HG02610 (cell line): ENCODE results near the gene CARD11.

ENCODE experiments used
- ATAC-seq: cut with Tn5 transposase; IDR thresholded peaks from one replicate; pipeline ENCODE4 v1.9.1; 2021; ENCODE audit warnings: mild to moderate bottlenecking, moderate library complexity; ENCODE audit not compliant: unreplicated experiment

The CARD11 gene

GRCh38 chr7:3043544-3044371 is at the start of gene CARD11:
Gene CARD11, minus strand, starts transcription at chr7:3043867. Its CDS starts 85,361 bp downstream, at chr7:2958506.
- ATAC-seq: no peak

DNA sequence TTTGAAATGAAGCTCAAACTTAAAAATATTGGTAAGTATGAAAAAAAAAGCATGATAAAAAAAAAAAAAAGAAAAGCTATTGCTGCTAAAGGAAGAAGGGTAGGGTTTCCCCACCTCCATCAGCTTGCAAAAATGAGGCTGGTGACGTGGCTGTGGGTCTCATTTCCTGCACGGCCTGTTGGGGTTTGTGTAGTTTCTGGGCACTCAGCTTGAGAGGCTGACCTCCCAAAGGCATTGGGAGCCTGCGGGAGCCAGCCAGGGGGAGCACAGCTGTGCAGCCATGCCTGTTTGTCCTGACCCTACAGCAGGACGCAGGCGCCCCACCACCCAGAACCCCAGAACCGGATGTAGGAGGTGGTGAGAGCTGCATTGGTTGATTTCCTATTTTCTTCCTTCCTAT is 48.8 kb upstream of the CARD11 start:
- peak; percentile 80 for ATAC-seq

- ATAC-seq: no peak
Observed at GRCh38 chr7:3091631-3092030, 48.0 kb upstream of the CARD11 start.

GRCh38 chr7:3089493-3089892 is 45.8 kb upstream of the CARD11 start:
- ATAC-seq: no peak

DNA sequence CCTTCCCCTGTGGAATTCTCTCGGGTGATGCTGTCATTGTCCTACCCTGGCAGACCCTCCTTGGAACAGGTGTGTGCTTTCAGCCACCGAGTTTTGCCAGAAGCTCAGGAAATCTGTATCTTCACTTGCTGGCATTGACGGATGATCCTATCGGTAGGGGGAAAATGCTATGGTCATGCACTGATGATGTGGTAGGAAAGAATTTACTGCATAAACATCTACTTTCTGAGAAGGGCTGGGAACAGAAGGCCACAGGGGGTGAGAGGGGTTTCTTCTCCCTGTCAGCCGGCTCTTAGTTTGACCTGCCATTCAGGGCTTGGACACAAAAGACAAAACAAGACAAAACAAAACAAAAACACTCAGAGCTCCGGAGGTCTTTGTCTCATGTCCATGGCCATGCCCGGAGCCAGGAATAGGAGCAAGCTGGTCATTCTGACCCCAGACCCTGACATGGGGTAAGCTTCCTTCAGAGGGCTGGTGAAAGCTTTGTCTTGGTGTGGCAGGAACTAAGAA is 43.6 kb upstream of the CARD11 start:
- ATAC-seq: no peak

DNA sequence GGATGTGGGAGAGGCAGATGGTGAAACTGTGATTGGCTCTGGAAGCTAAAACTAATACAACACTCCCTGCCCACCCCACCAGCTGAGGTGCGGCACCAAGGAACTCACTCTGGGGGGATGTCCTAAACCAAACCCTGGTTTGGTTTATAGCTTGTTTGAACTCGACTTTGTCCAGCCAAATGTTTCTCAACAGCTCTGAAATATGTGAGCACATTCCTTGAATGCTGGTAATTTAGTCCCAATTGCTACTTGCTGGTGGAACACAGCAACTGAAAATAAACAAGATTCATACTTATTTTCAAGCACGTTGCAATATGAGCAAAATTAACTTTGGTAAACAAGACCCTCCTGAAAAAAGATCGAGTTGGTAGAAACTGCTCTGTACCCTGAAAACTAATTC is 39.7 kb upstream of the CARD11 start:
- ATAC-seq: no peak

- no peak for ATAC-seq
Observed at GRCh38 chr7:3082831-3083230, 39.2 kb upstream of the CARD11 start.

DNA sequence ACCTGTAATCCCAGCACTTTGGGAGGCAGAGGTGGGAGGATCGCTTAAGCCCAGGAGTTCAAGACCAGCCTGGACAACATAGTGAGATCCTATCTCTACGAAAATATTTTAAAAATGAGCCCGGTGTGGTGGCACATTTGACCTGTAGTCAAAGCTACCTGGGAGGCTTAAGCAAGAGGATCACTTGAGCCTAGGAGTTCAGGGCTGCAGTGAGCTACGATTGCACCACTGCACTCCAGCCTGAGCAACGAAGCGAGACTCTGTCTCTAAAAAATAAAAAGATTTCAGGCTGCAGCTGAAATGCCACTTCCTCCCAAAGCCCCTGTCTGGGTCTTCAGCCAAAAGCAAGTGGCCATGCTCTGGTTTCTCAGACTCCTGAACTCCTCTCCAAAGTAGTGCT is 38.7 kb upstream of the CARD11 start:
- ATAC-seq: no peak

DNA sequence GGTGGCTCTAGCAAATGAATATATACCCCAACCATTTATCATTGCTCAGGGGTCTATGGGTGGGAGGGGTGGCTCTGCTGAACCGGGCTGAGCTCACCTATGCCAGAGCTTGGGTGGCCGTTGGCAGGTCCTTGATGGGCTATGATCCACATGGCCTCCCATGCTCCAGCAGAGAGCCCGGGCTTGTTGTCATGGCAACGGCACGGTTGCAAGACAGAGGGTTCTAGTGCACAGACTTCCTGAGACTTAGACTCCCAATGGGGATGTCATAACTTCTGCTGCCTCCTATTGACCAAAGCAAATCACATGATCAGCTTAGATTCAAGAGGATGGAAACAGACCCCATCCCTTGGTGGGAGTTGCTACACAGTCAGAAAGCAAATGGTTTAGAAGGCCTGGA is 36.4 kb upstream of the CARD11 start:
- no peak for ATAC-seq

DNA sequence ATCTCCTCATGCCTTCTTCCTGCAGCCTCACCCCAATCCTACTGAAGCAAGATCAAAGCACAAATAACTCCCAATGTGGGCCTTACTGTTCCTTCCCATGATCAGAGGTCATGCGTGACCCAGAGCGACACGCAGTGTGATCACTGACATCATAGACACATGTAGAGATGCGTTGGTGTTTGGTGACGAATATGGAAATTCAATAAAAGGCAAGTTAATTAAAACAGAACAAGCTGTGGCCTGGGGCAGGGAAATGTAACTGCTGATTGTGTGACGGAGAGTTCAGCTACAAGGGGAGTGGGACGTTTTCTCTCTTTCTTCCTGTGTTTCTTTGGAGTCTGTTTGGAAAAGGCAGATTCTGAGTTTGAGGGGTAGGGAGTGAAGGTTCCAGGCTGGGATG is 34.8 kb upstream of the CARD11 start:
- ATAC-seq: no peak

GRCh38 chr7:3076700-3077099 is 33.0 kb upstream of the CARD11 start:
- ATAC-seq: no peak

GRCh38 chr7:3076163-3076562 is 32.5 kb upstream of the CARD11 start:
- ATAC-seq: no peak

DNA sequence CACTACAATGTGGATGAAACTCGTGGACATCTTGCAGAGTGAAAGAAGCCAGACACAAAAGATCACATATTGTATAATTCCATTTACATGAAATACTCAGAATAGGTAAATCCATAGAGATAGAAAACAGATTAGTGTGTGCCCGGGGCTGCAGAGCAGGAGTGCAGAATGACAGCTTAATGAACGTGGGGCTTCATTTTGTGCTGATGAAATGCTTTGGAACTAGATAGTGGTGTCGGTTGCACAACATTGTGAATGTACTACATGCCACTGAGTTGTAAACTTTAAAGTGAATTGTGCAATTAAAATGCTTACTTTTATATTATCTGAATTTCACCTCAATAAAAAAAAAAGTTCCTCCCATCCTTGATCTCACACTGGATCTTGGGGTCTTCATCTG is 31.8 kb upstream of the CARD11 start:
- no peak for ATAC-seq

DNA sequence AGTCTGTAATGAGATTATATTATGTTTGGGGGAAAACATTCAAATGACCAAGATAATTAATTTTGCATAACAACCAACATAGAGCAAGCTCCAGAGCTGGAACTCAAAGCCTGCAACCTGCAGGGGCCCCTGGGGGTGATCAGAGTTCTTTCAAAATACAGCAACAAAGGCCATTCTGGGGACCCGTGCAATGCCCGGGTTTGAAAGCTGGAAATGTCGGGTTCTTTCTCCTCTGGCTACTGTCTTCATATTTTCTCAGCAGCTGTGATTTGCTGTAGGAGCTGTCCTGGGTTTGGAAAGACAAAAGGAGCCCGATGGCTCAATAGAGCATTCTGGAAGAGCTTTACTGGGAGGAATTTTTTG is 30.8 kb upstream of the CARD11 start:
- no peak for ATAC-seq

GRCh38 chr7:3073763-3074458 is 30.2 kb upstream of the CARD11 start:
- ATAC-seq: no peak

GRCh38 chr7:3070908-3071307 is 27.2 kb upstream of the CARD11 start:
- ATAC-seq: no peak

DNA sequence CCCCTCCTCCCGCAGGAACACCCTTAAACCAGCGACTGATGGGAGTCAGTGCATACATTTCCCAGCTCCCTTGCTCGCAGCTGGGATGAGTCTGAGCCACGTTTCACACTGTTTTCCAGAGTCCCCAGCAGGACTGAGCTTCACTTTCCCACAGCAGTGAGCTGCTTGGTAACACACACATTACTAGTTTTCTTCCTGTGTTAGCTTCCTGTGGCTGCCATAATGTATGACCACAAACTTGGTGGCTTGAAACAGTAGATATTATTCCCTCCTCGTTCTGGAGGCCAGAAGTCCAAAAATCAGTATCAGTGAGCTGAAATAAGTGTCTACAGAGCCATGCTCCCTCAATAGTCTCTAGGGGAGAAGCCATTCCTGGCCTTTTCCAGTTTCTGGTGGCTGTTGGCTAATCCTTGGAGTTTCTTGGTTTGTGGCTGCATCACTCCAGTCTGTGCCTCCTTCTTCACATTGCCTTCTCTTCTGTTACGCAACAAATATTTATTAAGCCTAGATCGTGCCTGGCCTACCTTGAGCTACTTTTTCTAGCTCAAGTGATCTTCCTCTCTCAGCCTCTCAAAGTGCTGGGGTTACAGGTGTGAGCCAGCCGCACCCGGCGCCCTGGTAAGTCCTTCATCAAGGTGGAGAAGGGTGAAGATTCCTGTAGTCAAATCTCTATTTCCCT is 26.2 kb upstream of the CARD11 start:
- ATAC-seq: no peak

DNA sequence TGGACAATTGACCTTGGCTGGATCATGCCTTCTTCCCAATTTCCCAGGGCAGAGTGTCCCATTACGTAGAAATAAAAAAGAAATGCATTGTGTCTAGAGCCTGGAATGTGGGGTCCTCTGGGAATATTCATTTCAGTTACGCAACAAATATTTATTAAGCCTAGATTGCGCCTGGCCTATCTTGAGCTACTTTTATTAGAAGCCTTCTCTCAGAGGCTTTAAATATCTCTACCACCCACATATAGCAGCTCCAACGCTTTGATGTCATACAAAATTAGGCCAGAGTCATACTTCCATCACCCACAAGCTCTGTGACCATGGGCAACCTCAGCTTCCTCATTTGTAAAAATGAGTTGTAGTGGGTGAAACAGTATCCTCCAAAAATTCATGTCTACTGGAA is 24.9 kb upstream of the CARD11 start:
- ATAC-seq: peak; percentile 55

DNA sequence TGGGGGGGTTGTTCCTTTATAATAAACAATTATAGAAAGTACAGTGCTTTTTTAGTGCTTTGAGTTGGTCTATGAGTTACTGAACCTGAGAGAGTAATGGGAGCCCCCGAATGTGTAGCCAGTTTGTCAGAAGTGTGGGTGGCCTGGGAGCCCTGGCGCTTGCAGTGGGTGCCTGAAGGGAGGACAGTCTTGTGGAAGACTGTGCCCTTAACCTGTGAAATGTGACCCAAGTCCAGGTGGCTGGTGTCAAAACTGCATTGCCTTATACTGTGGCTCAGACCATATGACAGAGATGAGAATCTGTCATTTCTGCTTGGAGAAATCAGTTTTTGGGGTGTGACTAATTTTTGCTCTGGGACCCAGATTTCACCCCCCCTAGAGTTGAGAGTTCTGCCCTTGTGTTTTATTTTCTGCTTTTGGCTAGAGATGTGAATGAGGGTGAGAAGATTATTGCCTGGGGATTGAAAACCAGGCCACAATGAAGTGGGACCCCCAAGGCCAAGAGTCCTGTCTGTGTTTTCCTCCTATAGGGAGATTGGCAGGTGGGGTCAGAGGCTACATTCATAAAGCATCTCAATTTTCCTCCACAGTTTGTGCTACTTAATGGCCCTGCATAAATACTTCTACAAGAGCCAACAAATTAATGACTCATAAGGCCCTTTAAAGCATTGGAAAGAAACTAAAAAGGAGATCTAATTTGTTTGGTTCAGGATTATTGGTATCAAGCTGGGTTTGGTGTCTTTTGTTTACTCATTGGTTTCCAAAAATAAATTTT is 24.1 kb upstream of the CARD11 start:
- ATAC-seq: peak; percentile 22

- ATAC-seq: peak; percentile 35
Observed at GRCh38 chr7:3067193-3067592, 23.5 kb upstream of the CARD11 start.

DNA sequence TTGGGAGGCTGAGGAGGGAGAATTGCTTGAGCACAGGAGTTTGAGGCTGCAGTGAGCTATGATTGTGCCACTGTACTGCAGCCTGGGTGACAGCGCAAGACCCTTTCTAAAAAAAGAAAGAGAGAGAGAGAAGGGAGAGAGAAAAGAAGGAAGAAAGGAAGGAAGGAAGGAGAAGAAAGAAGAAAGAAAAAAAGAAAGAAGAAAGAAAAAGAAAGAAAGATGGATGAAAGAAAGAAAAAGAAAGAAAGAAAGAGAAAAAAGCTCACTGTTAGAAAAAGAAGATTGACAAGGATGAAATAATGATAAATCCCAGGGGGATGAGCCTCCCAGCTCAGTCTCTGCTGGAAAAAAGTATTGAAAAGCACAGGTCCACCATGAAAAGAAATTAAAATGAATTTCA is 22.8 kb upstream of the CARD11 start:
- ATAC-seq: no peak
